Measurements from ENCODE around the gene NDUFS7. TPM values are rescaled to one million over a fixed set of nuclear protein-coding genes. Genes with fewer than 3 reads are reported as not detected.

NDUFS7 gene
- total RNA-seq, 1 donor from 2014 or later, result 57.3 TPM

DNA sequence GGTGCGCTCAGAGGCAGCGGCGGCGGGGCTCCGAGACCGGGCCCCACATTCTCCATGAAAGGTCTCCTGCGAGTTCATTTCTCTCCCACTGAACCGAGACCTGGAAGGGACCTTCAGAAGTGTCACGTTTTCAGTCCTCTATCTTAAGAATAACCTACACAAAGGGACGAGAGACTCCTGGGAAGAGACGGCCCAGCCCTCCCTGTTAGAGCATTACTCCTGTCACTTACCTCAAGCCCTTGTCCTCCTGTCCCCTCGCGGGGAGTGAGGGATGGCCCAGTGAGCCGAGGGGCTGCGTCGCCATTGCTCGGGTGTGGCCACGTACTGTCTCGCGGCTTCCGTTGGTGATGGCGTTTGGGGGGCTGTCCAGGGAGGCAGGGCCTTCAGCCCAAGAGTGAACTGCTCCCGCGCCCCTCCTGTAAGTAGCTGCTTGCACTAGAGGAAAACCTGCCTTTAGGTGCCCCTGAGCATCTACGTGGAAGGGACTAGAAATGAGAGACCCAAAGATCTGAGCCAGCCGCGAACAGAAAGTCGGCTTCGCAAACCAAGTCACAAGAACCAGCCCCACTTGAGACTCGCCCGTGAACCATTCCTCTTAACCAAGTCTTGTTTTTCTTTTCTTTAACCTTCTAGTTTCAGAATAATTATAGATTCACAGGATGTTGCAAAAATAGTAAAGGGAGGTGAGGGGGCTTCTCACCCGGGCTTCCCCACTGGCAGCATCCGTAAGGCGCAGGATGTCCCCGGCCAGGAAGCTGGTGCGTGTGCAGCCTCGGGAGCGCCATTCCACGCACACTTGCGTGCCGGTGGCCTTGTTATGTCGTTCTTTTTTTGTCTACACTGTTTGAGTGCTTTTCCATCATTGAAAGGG is 21.1 kb upstream of the NDUFS7 start:
- Mint-ChIP-seq H3K9me3 (ENCODE audit: low read depth) (no peaks in the 10 kb centered on the region), H3K36me3 (ENCODE audit: low read depth) (peaks cover 22% of the 10 kb centered on the region), H3K27ac (ENCODE audit: unreplicated experiment) (peak overlapping the region; percentile 95), H3K4me3 (ENCODE audit: unreplicated experiment) (peak overlapping the region; percentile 76), H3K4me1 (ENCODE audit: low read depth) (peaks cover 45% of the 10 kb centered on the region), H3K27me3 (ENCODE audit: low read depth) (no peaks in the 10 kb centered on the region)
- DNase-seq (ENCODE audit: low spot score), result no peak
- TF ChIP-seq, protein P1, sequence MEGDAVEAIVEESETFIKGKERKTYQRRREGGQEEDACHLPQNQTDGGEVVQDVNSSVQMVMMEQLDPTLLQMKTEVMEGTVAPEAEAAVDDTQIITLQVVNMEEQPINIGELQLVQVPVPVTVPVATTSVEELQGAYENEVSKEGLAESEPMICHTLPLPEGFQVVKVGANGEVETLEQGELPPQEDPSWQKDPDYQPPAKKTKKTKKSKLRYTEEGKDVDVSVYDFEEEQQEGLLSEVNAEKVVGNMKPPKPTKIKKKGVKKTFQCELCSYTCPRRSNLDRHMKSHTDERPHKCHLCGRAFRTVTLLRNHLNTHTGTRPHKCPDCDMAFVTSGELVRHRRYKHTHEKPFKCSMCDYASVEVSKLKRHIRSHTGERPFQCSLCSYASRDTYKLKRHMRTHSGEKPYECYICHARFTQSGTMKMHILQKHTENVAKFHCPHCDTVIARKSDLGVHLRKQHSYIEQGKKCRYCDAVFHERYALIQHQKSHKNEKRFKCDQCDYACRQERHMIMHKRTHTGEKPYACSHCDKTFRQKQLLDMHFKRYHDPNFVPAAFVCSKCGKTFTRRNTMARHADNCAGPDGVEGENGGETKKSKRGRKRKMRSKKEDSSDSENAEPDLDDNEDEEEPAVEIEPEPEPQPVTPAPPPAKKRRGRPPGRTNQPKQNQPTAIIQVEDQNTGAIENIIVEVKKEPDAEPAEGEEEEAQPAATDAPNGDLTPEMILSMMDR (IDR thresholded peaks at IDR 0.05), result no peak

DNA sequence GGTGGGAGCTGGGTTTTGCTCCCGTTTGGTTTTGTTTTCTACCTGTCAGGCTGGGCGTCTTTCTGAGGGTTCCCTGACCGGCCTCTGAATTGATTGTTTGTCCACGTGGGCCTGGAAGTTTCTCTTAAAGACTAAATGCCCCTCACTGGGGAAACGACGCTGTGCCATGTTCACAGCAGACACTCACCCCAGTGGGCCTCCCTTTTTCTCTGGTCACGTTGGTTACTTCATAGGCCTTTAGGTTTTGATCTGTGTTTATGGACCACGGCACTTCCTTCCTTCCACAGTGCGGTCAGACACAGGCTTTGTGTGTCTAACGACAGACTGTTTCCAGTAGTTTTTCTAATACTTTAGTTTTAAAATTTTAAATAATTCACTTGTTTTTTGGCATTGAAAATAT is 20.1 kb upstream of the NDUFS7 start:
- H3K27ac Mint-ChIP-seq (ENCODE audit: unreplicated experiment), result peak overlapping the region; percentile 59
- H3K4me1 Mint-ChIP-seq (ENCODE audit: low read depth), result peaks cover 42% of the 10 kb centered on the region
- peaks cover 18% of the 10 kb centered on the region for H3K36me3 Mint-ChIP-seq (ENCODE audit: low read depth)
- no peaks in the 10 kb centered on the region for H3K9me3 Mint-ChIP-seq (ENCODE audit: low read depth)
- H3K27me3 Mint-ChIP-seq (ENCODE audit: low read depth), result no peaks in the 10 kb centered on the region
- H3K4me3 Mint-ChIP-seq (ENCODE audit: unreplicated experiment), result no peak overlapping the region
- no peak for DNase-seq (ENCODE audit: low spot score)
- TF ChIP-seq, protein P1 (IDR thresholded peaks at IDR 0.05), result no peak

DNA sequence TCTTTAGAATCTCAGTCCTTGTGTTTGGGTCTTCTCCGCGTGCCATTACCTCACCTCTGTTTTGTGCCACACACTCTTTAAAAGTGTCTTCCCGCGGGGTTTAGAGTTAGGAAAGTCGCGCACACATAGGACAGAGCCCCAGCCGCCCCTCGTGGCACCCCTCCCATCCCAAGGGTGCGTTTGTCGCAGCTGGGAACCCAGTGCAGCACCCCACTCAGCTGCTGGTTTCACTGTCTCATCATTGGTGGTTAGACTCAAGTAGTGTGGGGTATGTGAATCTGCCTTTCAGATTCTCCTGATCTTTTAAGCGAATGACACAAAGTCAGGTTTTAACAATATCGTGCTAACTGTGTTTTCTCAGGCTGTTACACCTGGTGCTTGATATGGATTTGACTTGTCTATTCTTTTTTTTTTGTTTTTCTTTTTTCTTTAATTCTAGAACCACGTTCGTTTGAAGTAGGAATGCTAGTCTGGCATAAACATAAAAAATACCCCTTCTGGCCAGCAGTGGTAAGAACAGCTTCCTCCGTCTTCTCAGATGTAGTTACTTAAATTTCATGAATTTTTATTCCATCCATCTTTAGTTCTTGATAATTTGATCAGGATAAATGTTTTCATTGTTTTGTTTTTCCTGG is 19.5 kb upstream of the NDUFS7 start:
- peaks cover 42% of the 10 kb centered on the region for H3K4me1 Mint-ChIP-seq (ENCODE audit: low read depth)
- H3K27ac Mint-ChIP-seq (ENCODE audit: unreplicated experiment), result peak overlapping the region; percentile 59

GRCh38 chr19:1365319-1366269 is 18.1 kb upstream of the NDUFS7 start:
- no peak for DNase-seq (ENCODE audit: low spot score)
- Mint-ChIP-seq H3K27me3 (ENCODE audit: low read depth) (no peaks in the 10 kb centered on the region), H3K9me3 (ENCODE audit: low read depth) (no peaks in the 10 kb centered on the region), H3K4me3 (ENCODE audit: unreplicated experiment) (no peak overlapping the region), H3K27ac (ENCODE audit: unreplicated experiment) (no peak overlapping the region), H3K36me3 (ENCODE audit: low read depth) (peaks cover 22% of the 10 kb centered on the region), H3K4me1 (ENCODE audit: low read depth) (peaks cover 30% of the 10 kb centered on the region)
- TF ChIP-seq, protein P1 (IDR thresholded peaks at IDR 0.05), result no peak

More for the DNA sequence above, 19.5 kb upstream of the NDUFS7 start:
- TF ChIP-seq, protein P1 (IDR thresholded peaks at IDR 0.05), result peak; percentile 67
- Mint-ChIP-seq H3K36me3 (ENCODE audit: low read depth) (peaks cover 18% of the 10 kb centered on the region), H3K9me3 (ENCODE audit: low read depth) (no peaks in the 10 kb centered on the region), H3K27me3 (ENCODE audit: low read depth) (no peaks in the 10 kb centered on the region), H3K4me3 (ENCODE audit: unreplicated experiment) (no peak overlapping the region)
- DNase-seq (ENCODE audit: low spot score), result no peak
